ENCODE results near the gene AFF3. TPM values are rescaled to one million over a fixed set of nuclear protein-coding genes. Genes with fewer than 3 reads are reported as not detected.

Gene AFF3
- total RNA-seq, 1 experiment from 2014 or later = not detected

GRCh38 chr2:100029460-100029859, 112.9 kb downstream of the AFF3 start:
- TF ChIP-seq CTCF (IDR thresholded peaks at IDR 0.05; ENCODE audit: unreplicated experiment) = peak; percentile 13
- H3K36me3 Mint-ChIP-seq (ENCODE audit: insufficient read depth, unreplicated experiment) = no peaks in the 10 kb centered on the region
- H3K27ac Mint-ChIP-seq (ENCODE audit: unreplicated experiment) = no peak overlapping the region
- no peak overlapping the region for H3K4me3 Mint-ChIP-seq (ENCODE audit: low read depth, unreplicated experiment)
- H3K4me1 Mint-ChIP-seq (ENCODE audit: low read depth, unreplicated experiment) = no peaks in the 10 kb centered on the region
- BruUV-seq (replicated peaks) = no TSS peak
- peaks cover 5% of the 10 kb centered on the region for H3K9me3 Mint-ChIP-seq (ENCODE audit: low read depth, unreplicated experiment)
- DNase-seq = no peak
- peaks cover 53% of the 10 kb centered on the region for H3K27me3 Mint-ChIP-seq (ENCODE audit: unreplicated experiment)
- intact Hi-C loops (cut with micrococcal nuclease; ENCODE audit: unreplicated experiment) = no loop called here
- CTCF ChIA-PET = no interaction called here

GRCh38 chr2:100021791-100022340, 120.5 kb downstream of the AFF3 start:
- intact Hi-C loops (cut with micrococcal nuclease; ENCODE audit: unreplicated experiment) = no loop called here
- Mint-ChIP-seq H3K4me3 (ENCODE audit: low read depth, unreplicated experiment) (no peak overlapping the region), H3K27me3 (ENCODE audit: unreplicated experiment) (peaks cover 39% of the 10 kb centered on the region), H3K9me3 (ENCODE audit: low read depth, unreplicated experiment) (peaks cover 4% of the 10 kb centered on the region), H3K4me1 (ENCODE audit: low read depth, unreplicated experiment) (no peaks in the 10 kb centered on the region), H3K36me3 (ENCODE audit: insufficient read depth, unreplicated experiment) (no peaks in the 10 kb centered on the region), H3K27ac (ENCODE audit: unreplicated experiment) (no peak overlapping the region)
- CTCF ChIA-PET = no interaction called here
- no TSS peak for BruUV-seq (replicated peaks)
- no peak for TF ChIP-seq CTCF (IDR thresholded peaks at IDR 0.05; ENCODE audit: unreplicated experiment)
- DNase-seq = no peak

GRCh38 chr2:100019499-100019898, 122.9 kb downstream of the AFF3 start:
- intact Hi-C loops (cut with micrococcal nuclease; ENCODE audit: unreplicated experiment) = no loop called here
- Mint-ChIP-seq H3K27me3 (ENCODE audit: unreplicated experiment) (peaks cover 29% of the 10 kb centered on the region), H3K4me3 (ENCODE audit: low read depth, unreplicated experiment) (no peak overlapping the region), H3K4me1 (ENCODE audit: low read depth, unreplicated experiment) (peaks cover 3% of the 10 kb centered on the region), H3K36me3 (ENCODE audit: insufficient read depth, unreplicated experiment) (no peaks in the 10 kb centered on the region), H3K9me3 (ENCODE audit: low read depth, unreplicated experiment) (peaks cover 2% of the 10 kb centered on the region), H3K27ac (ENCODE audit: unreplicated experiment) (no peak overlapping the region)
- no peak for DNase-seq
- CTCF ChIA-PET = no interaction called here
- no TSS peak for BruUV-seq (replicated peaks)
- TF ChIP-seq CTCF (IDR thresholded peaks at IDR 0.05; ENCODE audit: unreplicated experiment) = no peak

GRCh38 chr2:100018341-100019193, 123.8 kb downstream of the AFF3 start:
- Mint-ChIP-seq H3K9me3 (ENCODE audit: low read depth, unreplicated experiment) (peaks cover 2% of the 10 kb centered on the region), H3K27ac (ENCODE audit: unreplicated experiment) (no peak overlapping the region), H3K27me3 (ENCODE audit: unreplicated experiment) (peaks cover 29% of the 10 kb centered on the region), H3K4me1 (ENCODE audit: low read depth, unreplicated experiment) (peaks cover 11% of the 10 kb centered on the region), H3K36me3 (ENCODE audit: insufficient read depth, unreplicated experiment) (no peaks in the 10 kb centered on the region), H3K4me3 (ENCODE audit: low read depth, unreplicated experiment) (no peak overlapping the region)
- CTCF ChIA-PET = no interaction called here
- DNase-seq = no peak
- BruUV-seq (replicated peaks) = no TSS peak
- TF ChIP-seq CTCF (IDR thresholded peaks at IDR 0.05; ENCODE audit: unreplicated experiment) = no peak
- intact Hi-C loops (cut with micrococcal nuclease; ENCODE audit: unreplicated experiment) = no loop called here

All from Calu3 (cell line).